GM23338 (cell line): ENCODE measurements around the gene GCK. TPM values are rescaled to one million over a fixed set of nuclear protein-coding genes. Genes with fewer than 3 reads are reported as not detected.

Experiments used
- ATAC-seq: fragments of 200-7000 bp; cut with Tn5 transposase; 3 replicates; pipeline ENCODE4 v1.9.1; 2020
- DNase-seq: peaks from one replicate; pipeline ENCODE4 v3.0.0-alpha.2; 2015; ENCODE audit warnings: low spot score
- H2AFZ ChIP-seq: fragments of 200-600 bp; sonication (generic); 2 replicates; pipeline ENCODE4 v1.8.0; 2016; ENCODE audit warnings: antibody characterized with exemption, mild to moderate bottlenecking, moderate library complexity
- H3F3A ChIP-seq: fragments of 200-600 bp; sonication (generic); replicated peaks from 2 replicates; pipeline ENCODE4 v1.8.0; 2017; ENCODE audit warnings: antibody characterized with exemption, mixed run types, low read depth
- H3K27ac ChIP-seq: fragments of 200-600 bp; sonication (generic); 2 replicates; pipeline ENCODE4 v1.6.1; 2016; ENCODE audit warnings: low read depth
- H3K27me3 ChIP-seq: fragments of 200-600 bp; sonication (generic); 2 replicates; pipeline ENCODE4 v1.8.0; 2016; ENCODE audit warnings: mild to moderate bottlenecking, mixed run types, moderate library complexity; ENCODE audit not compliant: insufficient read depth
- H3K36me3 ChIP-seq: fragments of 200-600 bp; sonication (generic); 2 replicates; pipeline ENCODE4 v1.8.0; 2016; ENCODE audit warnings: mild to moderate bottlenecking; ENCODE audit not compliant: insufficient read depth
- H3K4me1 ChIP-seq: fragments of 200-600 bp; sonication (generic); 2 replicates; pipeline ENCODE4 v1.8.0; 2016; ENCODE audit warnings: mild to moderate bottlenecking, moderate library complexity; ENCODE audit not compliant: insufficient read depth
- H3K4me2 ChIP-seq: fragments of 200-600 bp; sonication (generic); 2 replicates; pipeline ENCODE4 v1.7.1; 2017; ENCODE audit warnings: mixed run types
- H3K4me3 ChIP-seq: fragments of 200-600 bp; sonication (generic); 2 replicates; pipeline ENCODE4 v1.6.1; 2016; ENCODE audit warnings: mixed run types
- H3K79me2 ChIP-seq: fragments of 200-600 bp; sonication (generic); replicated peaks from 2 replicates; pipeline ENCODE4 v1.8.0; 2017; ENCODE audit warnings: mild to moderate bottlenecking; ENCODE audit not compliant: insufficient read depth
- H3K9me2 ChIP-seq: fragments of 200-600 bp; sonication (generic); 2 replicates; pipeline ENCODE4 v1.8.0; 2017; ENCODE audit not compliant: insufficient read depth
- H4K20me1 ChIP-seq: fragments of 200-600 bp; sonication (generic); replicated peaks from 2 replicates; pipeline ENCODE4 v1.8.0; 2017; ENCODE audit warnings: mild to moderate bottlenecking; ENCODE audit not compliant: insufficient read depth
- H3K27ac Mint-ChIP-seq: 2 replicates; pipeline ENCODE4 v1.8.0; 2020; ENCODE audit warnings: inconsistent platforms, mild to moderate bottlenecking, moderate library complexity, mixed read lengths
- H3K27me3 Mint-ChIP-seq: 3 replicates; pipeline ENCODE4 v1.8.0; 2022; ENCODE audit warnings: low read depth, mild to moderate bottlenecking, moderate library complexity, mixed read lengths, inconsistent platforms; ENCODE audit not compliant: insufficient read depth, poor library complexity
- H3K36me3 Mint-ChIP-seq: 3 replicates; pipeline ENCODE4 v1.8.0; 2021; ENCODE audit warnings: low read depth, mild to moderate bottlenecking, inconsistent platforms, moderate library complexity, mixed read lengths
- H3K4me1 Mint-ChIP-seq: 3 replicates; pipeline ENCODE4 v1.8.0; 2020; ENCODE audit warnings: mild to moderate bottlenecking, inconsistent platforms, mixed read lengths
- H3K4me3 Mint-ChIP-seq: 3 replicates; pipeline ENCODE4 v1.8.0; 2021; ENCODE audit warnings: moderate library complexity, mild to moderate bottlenecking, inconsistent platforms, mixed read lengths
- H3K9me3 Mint-ChIP-seq: 3 replicates; pipeline ENCODE4 v1.8.0; 2020; ENCODE audit warnings: moderate library complexity, mild to moderate bottlenecking, inconsistent platforms, mixed read lengths
- JUNB ChIP-seq: IDR thresholded peaks from one replicate; pipeline ENCODE4 v1.6.1; 2016; ENCODE audit warnings: antibody characterized with exemption; ENCODE audit not compliant: unreplicated experiment
- REST ChIP-seq: IDR thresholded peaks from one replicate; pipeline ENCODE4 v1.6.1; 2018; ENCODE audit warnings: antibody characterized with exemption; ENCODE audit not compliant: unreplicated experiment
- STAT1 ChIP-seq: IDR thresholded peaks from one replicate; pipeline ENCODE4 v1.6.1; 2016; ENCODE audit warnings: antibody characterized with exemption; ENCODE audit not compliant: unreplicated experiment
- ZNF462 ChIP-seq: fragments of 250-450 bp; sonication (Bioruptor Pico); IDR thresholded peaks from 2 replicates; pipeline ENCODE4 v1.5.0; 2020; ENCODE audit warnings: mild to moderate bottlenecking, moderate library complexity
- polyA plus RNA-seq: library from polyadenylated mRNA; unstranded; fragments of >200 nt; fragmentation: Nextera tagmentation; extraction: Ambion mirVana; gene quantifications from 2 replicates; pipeline ENCODE4 v1.2.1, GENCODE V29; 2016
- total RNA-seq: library from RNA; depleted of rRNA; stranded (reverse); fragments of >200 nt; shearing (Covaris generic); gene quantifications from 2 replicates; pipeline ENCODE4 v1.2.3, GENCODE V29; 2014
- TF ChIP-seq, protein P1 (sequence below), 2 experiments: fragments of 200-600 bp in 1 of 2; sonication (generic) in 1 of 2; conservative IDR thresholded peaks; 2 replicates each; pipeline versions ENCODE4 v1.5.1 to v1.6.1; 2016 to 2017; ENCODE audit warnings: antibody characterized with exemption in 2 of 2, low read depth in 2 of 2, mild to moderate bottlenecking in 2 of 2, moderate library complexity in 1 of 2

The GCK gene
- total and polyA plus RNA-seq, 2 experiments from 2014 or later: 6.1 to 7.3 TPM

DNA sequence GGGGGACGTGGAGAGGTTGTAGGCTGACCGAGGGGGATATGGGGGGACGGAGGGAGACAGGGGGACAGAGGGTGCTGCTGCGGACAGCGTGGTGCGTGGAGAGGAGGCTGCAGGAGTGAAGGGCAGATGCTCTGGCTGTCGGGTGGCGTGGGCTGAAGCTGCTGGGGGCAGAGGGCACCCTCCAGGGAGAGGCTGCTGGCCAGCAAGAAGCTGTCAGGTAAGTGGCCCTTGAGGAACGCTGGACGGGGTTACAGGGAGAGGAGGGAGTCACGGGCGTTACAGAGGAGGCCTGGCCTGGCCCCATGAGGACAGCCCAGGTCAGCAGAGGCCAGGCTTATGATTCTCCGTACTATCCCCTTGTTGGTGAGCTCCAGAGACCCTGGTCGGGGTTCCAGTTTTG, 38.7 kb upstream of the GCK start (continued):
- TF ChIP-seq, protein P1, sequence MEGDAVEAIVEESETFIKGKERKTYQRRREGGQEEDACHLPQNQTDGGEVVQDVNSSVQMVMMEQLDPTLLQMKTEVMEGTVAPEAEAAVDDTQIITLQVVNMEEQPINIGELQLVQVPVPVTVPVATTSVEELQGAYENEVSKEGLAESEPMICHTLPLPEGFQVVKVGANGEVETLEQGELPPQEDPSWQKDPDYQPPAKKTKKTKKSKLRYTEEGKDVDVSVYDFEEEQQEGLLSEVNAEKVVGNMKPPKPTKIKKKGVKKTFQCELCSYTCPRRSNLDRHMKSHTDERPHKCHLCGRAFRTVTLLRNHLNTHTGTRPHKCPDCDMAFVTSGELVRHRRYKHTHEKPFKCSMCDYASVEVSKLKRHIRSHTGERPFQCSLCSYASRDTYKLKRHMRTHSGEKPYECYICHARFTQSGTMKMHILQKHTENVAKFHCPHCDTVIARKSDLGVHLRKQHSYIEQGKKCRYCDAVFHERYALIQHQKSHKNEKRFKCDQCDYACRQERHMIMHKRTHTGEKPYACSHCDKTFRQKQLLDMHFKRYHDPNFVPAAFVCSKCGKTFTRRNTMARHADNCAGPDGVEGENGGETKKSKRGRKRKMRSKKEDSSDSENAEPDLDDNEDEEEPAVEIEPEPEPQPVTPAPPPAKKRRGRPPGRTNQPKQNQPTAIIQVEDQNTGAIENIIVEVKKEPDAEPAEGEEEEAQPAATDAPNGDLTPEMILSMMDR (conservative IDR thresholded peaks at IDR 0.05; ENCODE audit: low read depth in 2 of 2): no peak
- no peak for TF ChIP-seq ZNF462 (CRISPR knock-in tag)

DNA sequence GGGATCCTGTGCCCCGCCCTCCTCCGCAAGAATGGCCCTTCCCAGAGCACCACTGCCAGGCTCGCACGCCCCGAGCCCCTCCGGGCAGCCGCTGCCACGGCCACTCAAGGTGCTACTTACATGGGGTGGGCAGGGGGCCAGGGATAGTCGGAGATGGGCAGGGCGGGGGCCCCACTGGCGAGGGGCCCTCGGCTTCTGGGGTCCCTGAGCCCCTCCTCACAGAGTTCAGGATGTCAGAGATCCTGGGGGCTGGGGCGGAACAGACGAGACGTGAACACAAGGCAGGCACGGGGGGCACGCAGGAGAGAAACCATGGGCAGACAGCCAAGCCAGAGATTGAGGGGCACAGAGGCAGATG, 37.1 kb upstream of the GCK start:
- no peaks in the 10 kb centered on the region for H3K9me3 Mint-ChIP-seq
- peaks cover 17% of the 10 kb centered on the region for H3K4me1 Mint-ChIP-seq
- Histone ChIP-seq H3K9me2 (no peaks in the 10 kb centered on the region), H3K4me3 (no peak overlapping the region), H3K4me2 (no peak overlapping the region), H3K4me1 (peaks cover 4% of the 10 kb centered on the region; the same call in 1 of the 2 replicates), H3K27ac (no peak overlapping the region), H3K79me2 (no peaks in the 10 kb centered on the region), H4K20me1 (no peaks in the 10 kb centered on the region), H3K36me3 (no peaks in the 10 kb centered on the region), H3F3A (no peaks in the 10 kb centered on the region), H2AFZ (no peak overlapping the region), H3K27me3 (no peaks in the 10 kb centered on the region)
- ATAC-seq (no peak), DNase-seq (no peak)
- no peak overlapping the region for H3K27ac Mint-ChIP-seq
- no peaks in the 10 kb centered on the region for H3K36me3 Mint-ChIP-seq
- peaks cover 13% of the 10 kb centered on the region for H3K27me3 Mint-ChIP-seq
- no peak overlapping the region for H3K4me3 Mint-ChIP-seq
- TF ChIP-seq JUNB (no peak), REST (no peak), STAT1 (no peak)
